DND-41 (cell line): ENCODE results near the gene BCL2L11.

Experiments used
- ATAC-seq: fragments of 200-7000 bp; cut with Tn5 transposase; 3 replicates; pipeline ENCODE4 v1.9.1; 2021; ENCODE audit warnings: low read depth; ENCODE audit not compliant: insufficient read depth
- DNase-seq: peaks from one replicate; pipeline ENCODE4 v3.0.0-alpha.2; 2020
- H2AFZ ChIP-seq: 2 replicates; pipeline ENCODE4 v1.6.0; 2012; ENCODE audit warnings: low read depth, low read length
- H3K27ac ChIP-seq: 2 replicates; pipeline ENCODE4 v1.5.1; 2012; ENCODE audit warnings: low read length, inconsistent platforms
- H3K27me3 ChIP-seq: fragments of 200-600 bp; sonication (generic); 2 replicates; pipeline ENCODE4 v1.6.0; 2012; ENCODE audit warnings: low read length, mild to moderate bottlenecking, inconsistent platforms; ENCODE audit not compliant: insufficient read depth, poor library complexity
- H3K36me3 ChIP-seq: 2 replicates; pipeline ENCODE4 v1.5.1; 2012; ENCODE audit warnings: low read length, inconsistent platforms; ENCODE audit not compliant: insufficient read depth
- H3K4me1 ChIP-seq: 2 replicates; pipeline ENCODE4 v1.5.1; 2012; ENCODE audit warnings: mild to moderate bottlenecking, low read length; ENCODE audit not compliant: insufficient read depth
- H3K4me2 ChIP-seq: 2 replicates; pipeline ENCODE4 v1.6.0; 2012; ENCODE audit warnings: mild to moderate bottlenecking, moderate library complexity, low read length, inconsistent platforms; ENCODE audit not compliant: insufficient read depth
- H3K4me3 ChIP-seq, 2 experiments: fragments of 200-600 bp in 1 of 2; shearing (Covaris generic) in 1 of 2; 2 replicates each; pipeline ENCODE4 v1.5.1; 2012 to 2016; ENCODE audit warnings: inconsistent platforms in 2 of 2, low read length in 2 of 2, mild to moderate bottlenecking in 2 of 2, low read depth in 1 of 2, moderate library complexity in 1 of 2
- H3K79me2 ChIP-seq: 2 replicates; pipeline ENCODE4 v1.6.0; 2012; ENCODE audit warnings: low read length, inconsistent platforms; ENCODE audit not compliant: insufficient read depth
- H3K9ac ChIP-seq: 2 replicates; pipeline ENCODE4 v1.6.0; 2012; ENCODE audit warnings: low read depth, mild to moderate bottlenecking, inconsistent platforms, low read length, moderate library complexity
- H3K9me3 ChIP-seq: 2 replicates; pipeline ENCODE4 v1.5.1; 2012; ENCODE audit warnings: low read length, moderate library complexity, mild to moderate bottlenecking, inconsistent platforms; ENCODE audit not compliant: insufficient read depth, severe bottlenecking
- H4K20me1 ChIP-seq: 2 replicates; pipeline ENCODE4 v1.6.0; 2012; ENCODE audit warnings: low read length; ENCODE audit not compliant: insufficient read depth
- EZH2 ChIP-seq: IDR thresholded peaks from 3 replicates; pipeline ENCODE4 v1.6.1; 2012; ENCODE audit warnings: borderline replicate concordance, low read depth, mild to moderate bottlenecking, moderate library complexity, low read length, inconsistent platforms; ENCODE audit not compliant: severe bottlenecking
- TF ChIP-seq, protein P1 (sequence below): IDR thresholded peaks from 2 replicates; pipeline ENCODE4 v1.5.1; 2012; ENCODE audit warnings: borderline replicate concordance, low read length, moderate library complexity, mild to moderate bottlenecking; ENCODE audit not compliant: poor library complexity, severe bottlenecking; ENCODE audit errors: extremely low read depth

BCL2L11 gene

DNA sequence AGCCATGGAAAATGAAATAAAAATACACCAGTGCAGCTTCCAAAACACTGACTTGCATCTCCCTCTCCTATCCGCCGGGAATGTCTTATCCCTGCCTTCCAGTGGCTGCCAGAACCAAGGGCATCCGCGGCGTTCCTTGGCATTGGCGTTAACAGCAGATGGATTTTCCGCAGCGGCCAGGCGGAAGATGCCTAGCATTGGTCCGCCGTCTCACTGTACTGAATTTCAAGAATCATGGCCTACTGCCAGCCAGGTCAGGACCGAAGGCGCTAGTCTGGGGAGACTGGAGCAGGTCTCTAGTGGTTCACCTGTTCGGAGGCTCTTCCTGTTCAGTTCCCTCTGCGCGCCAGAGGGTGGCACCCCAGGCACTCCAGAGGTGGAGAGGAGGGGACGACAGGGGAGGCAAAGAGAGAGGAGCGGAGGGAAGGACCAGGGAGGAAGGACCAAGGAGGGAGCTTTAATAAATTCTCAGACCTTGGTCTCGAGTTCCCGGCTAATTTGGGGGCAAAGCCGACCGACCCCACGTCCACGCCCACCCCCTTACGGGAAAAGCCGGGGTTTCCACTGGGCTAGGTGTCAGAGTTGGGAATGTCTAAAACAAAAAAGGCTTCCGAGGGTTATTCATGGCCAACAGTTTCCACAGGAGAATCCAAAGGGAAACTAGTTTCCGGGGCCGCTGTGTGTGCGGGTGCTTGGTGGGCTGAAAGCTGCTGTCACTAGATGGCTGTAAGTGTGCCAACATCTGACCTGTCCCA is 3.7 kb upstream of the BCL2L11 start:
- peaks cover 6% of the 10 kb centered on the region; the same call in 1 of the 2 replicates for H3K36me3 ChIP-seq
- peaks cover 12% of the 10 kb centered on the region for H3K79me2 ChIP-seq
- no peak for TF ChIP-seq EZH2
- TF ChIP-seq, protein P1, sequence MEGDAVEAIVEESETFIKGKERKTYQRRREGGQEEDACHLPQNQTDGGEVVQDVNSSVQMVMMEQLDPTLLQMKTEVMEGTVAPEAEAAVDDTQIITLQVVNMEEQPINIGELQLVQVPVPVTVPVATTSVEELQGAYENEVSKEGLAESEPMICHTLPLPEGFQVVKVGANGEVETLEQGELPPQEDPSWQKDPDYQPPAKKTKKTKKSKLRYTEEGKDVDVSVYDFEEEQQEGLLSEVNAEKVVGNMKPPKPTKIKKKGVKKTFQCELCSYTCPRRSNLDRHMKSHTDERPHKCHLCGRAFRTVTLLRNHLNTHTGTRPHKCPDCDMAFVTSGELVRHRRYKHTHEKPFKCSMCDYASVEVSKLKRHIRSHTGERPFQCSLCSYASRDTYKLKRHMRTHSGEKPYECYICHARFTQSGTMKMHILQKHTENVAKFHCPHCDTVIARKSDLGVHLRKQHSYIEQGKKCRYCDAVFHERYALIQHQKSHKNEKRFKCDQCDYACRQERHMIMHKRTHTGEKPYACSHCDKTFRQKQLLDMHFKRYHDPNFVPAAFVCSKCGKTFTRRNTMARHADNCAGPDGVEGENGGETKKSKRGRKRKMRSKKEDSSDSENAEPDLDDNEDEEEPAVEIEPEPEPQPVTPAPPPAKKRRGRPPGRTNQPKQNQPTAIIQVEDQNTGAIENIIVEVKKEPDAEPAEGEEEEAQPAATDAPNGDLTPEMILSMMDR: peak; percentile 71
- peaks cover 16% of the 10 kb centered on the region for H3K4me1 ChIP-seq
- H3K4me2 ChIP-seq: no peak overlapping the region
- no peak for ATAC-seq
- no peak overlapping the region for H3K27ac ChIP-seq
- H4K20me1 ChIP-seq: peaks cover 7% of the 10 kb centered on the region
- DNase-seq: peak; percentile 61
- H3K27me3 ChIP-seq: no peaks in the 10 kb centered on the region
- no peak overlapping the region for H2AFZ ChIP-seq
- no peaks in the 10 kb centered on the region for H3K9me3 ChIP-seq
- H3K4me3 ChIP-seq: no peak overlapping the region
- no peak overlapping the region for H3K9ac ChIP-seq

DNA sequence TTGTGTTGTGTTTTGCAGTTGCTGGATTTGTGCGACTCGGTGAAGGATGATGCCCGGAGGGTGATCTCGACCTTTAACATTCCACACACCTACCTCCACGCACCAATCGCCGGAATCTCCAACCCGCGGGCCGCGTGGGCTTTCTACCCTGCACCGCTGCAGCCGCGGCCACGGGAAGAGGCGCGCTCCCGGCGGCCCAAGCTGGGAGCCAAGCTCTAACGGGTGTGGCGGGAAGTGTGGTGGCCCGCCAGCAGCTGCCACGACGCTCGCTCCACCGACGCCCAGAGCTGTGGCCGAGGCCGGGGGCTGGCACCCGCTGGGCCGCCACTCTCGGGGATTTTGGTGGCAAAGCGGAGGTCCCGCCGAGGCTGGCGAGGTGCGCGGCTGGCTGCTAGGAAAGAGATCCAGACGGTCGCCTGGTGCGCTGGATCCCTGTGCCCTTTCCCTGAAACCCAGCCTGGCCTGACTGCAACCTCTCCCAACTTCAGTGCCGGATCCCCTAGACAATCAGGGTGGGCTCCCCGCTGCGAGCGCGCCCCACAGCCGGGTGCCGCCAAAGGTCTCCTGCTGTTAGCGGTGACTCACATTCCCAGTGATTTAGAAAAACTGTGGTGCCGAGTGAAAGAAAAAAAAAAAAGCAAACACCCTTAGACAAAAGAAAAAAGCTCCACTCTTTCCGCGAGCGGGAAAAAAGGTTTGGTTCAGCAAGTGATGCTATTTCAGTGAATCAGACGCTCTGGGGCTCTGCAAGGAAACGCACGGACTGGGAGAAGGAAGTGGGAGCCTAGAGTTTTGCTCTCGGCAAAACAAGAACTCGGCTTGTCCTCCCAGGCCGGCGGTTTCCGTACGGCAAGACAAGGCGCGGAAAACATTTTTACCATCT is 2.9 kb upstream of the BCL2L11 start:
- Histone ChIP-seq H3K79me2 (peaks cover 20% of the 10 kb centered on the region), H3K4me2 (no peak overlapping the region), H3K36me3 (peaks cover 12% of the 10 kb centered on the region; the same call in 1 of the 2 replicates), H3K4me1 (peaks cover 22% of the 10 kb centered on the region), H3K9ac (no peak overlapping the region), H4K20me1 (peaks cover 11% of the 10 kb centered on the region), H3K27ac (no peak overlapping the region), H3K4me3 (no peak overlapping the region), H3K9me3 (no peaks in the 10 kb centered on the region), H3K27me3 (no peaks in the 10 kb centered on the region), H2AFZ (no peak overlapping the region)
- DNase-seq: no peak
- ATAC-seq: no peak
- TF ChIP-seq EZH2: no peak
- TF ChIP-seq, protein P1: no peak

DNA sequence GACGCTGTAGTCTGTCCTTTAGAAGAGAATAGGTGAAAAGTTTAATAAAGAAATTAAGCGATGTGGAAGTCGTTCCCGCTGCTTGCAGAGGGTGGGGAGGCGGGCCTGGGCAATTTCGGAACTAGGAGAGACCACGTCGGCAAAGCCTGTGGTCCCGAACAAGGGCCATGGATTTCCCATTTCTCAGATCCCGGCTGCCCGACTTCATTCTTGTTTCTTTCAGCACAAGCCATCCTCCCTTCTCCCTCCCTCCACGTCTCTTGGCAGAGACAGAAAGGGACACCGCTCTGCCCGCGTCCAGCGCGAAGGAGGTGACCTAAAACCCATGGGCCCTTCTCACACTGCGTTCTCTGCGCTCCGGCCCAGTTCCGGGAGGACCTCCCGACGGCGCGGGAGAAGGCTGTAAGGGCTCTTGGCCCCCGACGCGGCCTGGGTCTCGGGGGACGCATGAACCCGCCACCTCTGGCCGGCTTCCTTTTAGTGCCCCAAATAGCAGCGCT is 2.2 kb upstream of the BCL2L11 start:
- Histone ChIP-seq H3K36me3 (peaks cover 16% of the 10 kb centered on the region), H3K9me3 (no peaks in the 10 kb centered on the region), H3K4me1 (peaks cover 29% of the 10 kb centered on the region), H3K4me3 (no peak overlapping the region), H4K20me1 (peaks cover 16% of the 10 kb centered on the region), H2AFZ (no peak overlapping the region), H3K4me2 (no peak overlapping the region), H3K9ac (no peak overlapping the region), H3K27me3 (no peaks in the 10 kb centered on the region), H3K79me2 (peaks cover 27% of the 10 kb centered on the region), H3K27ac (no peak overlapping the region)
- no peak for TF ChIP-seq EZH2
- TF ChIP-seq, protein P1: no peak
- DNase-seq (no peak), ATAC-seq (no peak)
